Measurements from ENCODE around the gene SPG7. TPM values are rescaled to one million over a fixed set of nuclear protein-coding genes. Genes with fewer than 3 reads are reported as not detected.

The SPG7 gene
- polyA plus RNA-seq, 1 donor = 135 TPM

- Histone ChIP-seq H3K36me3 (ENCODE audit: control insufficient read depth, insufficient read depth, low read length) (peaks cover 3% of the 10 kb centered on the region), H3K4me3 (ENCODE audit: low read length) (no peak overlapping the region), H3K4me1 (ENCODE audit: control insufficient read depth, insufficient read depth, low read length) (peaks cover 9% of the 10 kb centered on the region), H3K27ac (ENCODE audit: low read length) (no peak overlapping the region), H3K27me3 (ENCODE audit: control insufficient read depth, insufficient read depth, low read length) (no peaks in the 10 kb centered on the region), H3K9me3 (ENCODE audit: control insufficient read depth, low read depth, low read length) (no peaks in the 10 kb centered on the region)
- WGBS (ENCODE audit: insufficient coverage, low lambda C conversion rate) = no CpG with 5 or more reads among the region's 3 CpGs
- DNase-seq = no peak
Observed at GRCh38 chr16:89495121-89495520, 13.1 kb upstream of the SPG7 start.

GRCh38 chr16:89498839-89499238, 9.4 kb upstream of the SPG7 start:
- Histone ChIP-seq H3K4me1 (ENCODE audit: control insufficient read depth, insufficient read depth, low read length) (peaks cover 15% of the 10 kb centered on the region), H3K27me3 (ENCODE audit: control insufficient read depth, insufficient read depth, low read length) (no peaks in the 10 kb centered on the region), H3K27ac (ENCODE audit: low read length) (no peak overlapping the region), H3K36me3 (ENCODE audit: control insufficient read depth, insufficient read depth, low read length) (peaks cover 3% of the 10 kb centered on the region), H3K9me3 (ENCODE audit: control insufficient read depth, low read depth, low read length) (no peaks in the 10 kb centered on the region), H3K4me3 (ENCODE audit: low read length) (no peak overlapping the region)
- WGBS (ENCODE audit: insufficient coverage, low lambda C conversion rate) = no CpG with 5 or more reads among the region's 10 CpGs
- no peak for DNase-seq

GRCh38 chr16:89499767-89500166, 8.4 kb upstream of the SPG7 start:
- Histone ChIP-seq H3K36me3 (ENCODE audit: control insufficient read depth, insufficient read depth, low read length) (peaks cover 3% of the 10 kb centered on the region), H3K4me3 (ENCODE audit: low read length) (no peak overlapping the region), H3K4me1 (ENCODE audit: control insufficient read depth, insufficient read depth, low read length) (peaks cover 15% of the 10 kb centered on the region), H3K27ac (ENCODE audit: low read length) (no peak overlapping the region), H3K9me3 (ENCODE audit: control insufficient read depth, low read depth, low read length) (no peaks in the 10 kb centered on the region), H3K27me3 (ENCODE audit: control insufficient read depth, insufficient read depth, low read length) (no peaks in the 10 kb centered on the region)
- DNase-seq = no peak
- no CpG with 5 or more reads among the region's 3 CpGs for WGBS (ENCODE audit: insufficient coverage, low lambda C conversion rate)

- Histone ChIP-seq H3K4me3 (ENCODE audit: low read length) (no peak overlapping the region), H3K27me3 (ENCODE audit: control insufficient read depth, insufficient read depth, low read length) (no peaks in the 10 kb centered on the region), H3K27ac (ENCODE audit: low read length) (peak overlapping the region; percentile 68), H3K4me1 (ENCODE audit: control insufficient read depth, insufficient read depth, low read length) (peaks cover 38% of the 10 kb centered on the region), H3K36me3 (ENCODE audit: control insufficient read depth, insufficient read depth, low read length) (peaks cover 3% of the 10 kb centered on the region), H3K9me3 (ENCODE audit: control insufficient read depth, low read depth, low read length) (no peaks in the 10 kb centered on the region)
- no CpG with 5 or more reads among the region's 21 CpGs for WGBS (ENCODE audit: insufficient coverage, low lambda C conversion rate)
- DNase-seq = peak; percentile 83 to 92
Observed at GRCh38 chr16:89502081-89502843, 5.9 kb upstream of the SPG7 start.

- H3K4me3 ChIP-seq (ENCODE audit: low read length) = no peak overlapping the region
- 60% methylated on average over 1 of the region's 7 CpGs for WGBS (ENCODE audit: insufficient coverage, low lambda C conversion rate)
- no peak for DNase-seq
Observed at GRCh38 chr16:89504091-89504490, 4.1 kb upstream of the SPG7 start.

GRCh38 chr16:89505204-89506112, 2.7 kb upstream of the SPG7 start:
- Histone ChIP-seq H3K9me3 (ENCODE audit: control insufficient read depth, low read depth, low read length) (no peaks in the 10 kb centered on the region), H3K36me3 (ENCODE audit: control insufficient read depth, insufficient read depth, low read length) (peaks cover 2% of the 10 kb centered on the region), H3K27ac (ENCODE audit: low read length) (peak overlapping the region; percentile 92), H3K4me1 (ENCODE audit: control insufficient read depth, insufficient read depth, low read length) (peaks cover 47% of the 10 kb centered on the region), H3K4me3 (ENCODE audit: low read length) (no peak overlapping the region), H3K27me3 (ENCODE audit: control insufficient read depth, insufficient read depth, low read length) (no peaks in the 10 kb centered on the region)
- no CpG with 5 or more reads among the region's 20 CpGs for WGBS (ENCODE audit: insufficient coverage, low lambda C conversion rate)
- peak; percentile 96 to 98 for DNase-seq

More at GRCh38 chr16:89504091-89504490, 4.1 kb upstream of the SPG7 start:
- no peak overlapping the region for H3K27ac ChIP-seq (ENCODE audit: low read length)
- H3K4me1 ChIP-seq (ENCODE audit: control insufficient read depth, insufficient read depth, low read length) = peaks cover 42% of the 10 kb centered on the region
- H3K9me3 ChIP-seq (ENCODE audit: control insufficient read depth, low read depth, low read length) = no peaks in the 10 kb centered on the region
- H3K36me3 ChIP-seq (ENCODE audit: control insufficient read depth, insufficient read depth, low read length) = no peaks in the 10 kb centered on the region
- H3K27me3 ChIP-seq (ENCODE audit: control insufficient read depth, insufficient read depth, low read length) = no peaks in the 10 kb centered on the region

- Histone ChIP-seq H3K36me3 (ENCODE audit: control insufficient read depth, insufficient read depth, low read length) (peaks cover 8% of the 10 kb centered on the region), H3K27ac (ENCODE audit: low read length) (peak overlapping the region; percentile 92), H3K4me1 (ENCODE audit: control insufficient read depth, insufficient read depth, low read length) (peaks cover 48% of the 10 kb centered on the region), H3K9me3 (ENCODE audit: control insufficient read depth, low read depth, low read length) (no peaks in the 10 kb centered on the region), H3K4me3 (ENCODE audit: low read length) (no peak overlapping the region), H3K27me3 (ENCODE audit: control insufficient read depth, insufficient read depth, low read length) (no peaks in the 10 kb centered on the region)
- DNase-seq = peak in 1 of 2 donors; percentile 32
- WGBS (ENCODE audit: insufficient coverage, low lambda C conversion rate) = no CpG with 5 or more reads among the region's 4 CpGs
Observed at GRCh38 chr16:89506113-89506504, 2.1 kb upstream of the SPG7 start.

- H3K27ac ChIP-seq (ENCODE audit: low read length) = peak overlapping the region; percentile 92
- WGBS (ENCODE audit: insufficient coverage, low lambda C conversion rate) = 60% methylated on average over 2 of the region's 15 CpGs
- H3K4me3 ChIP-seq (ENCODE audit: low read length) = peak overlapping the region; percentile 72
- no peaks in the 10 kb centered on the region for H3K9me3 ChIP-seq (ENCODE audit: control insufficient read depth, low read depth, low read length)
- DNase-seq = peak in 1 of 2 donors; percentile 17
- no peaks in the 10 kb centered on the region for H3K27me3 ChIP-seq (ENCODE audit: control insufficient read depth, insufficient read depth, low read length)
- peaks cover 14% of the 10 kb centered on the region for H3K36me3 ChIP-seq (ENCODE audit: control insufficient read depth, insufficient read depth, low read length)
- H3K4me1 ChIP-seq (ENCODE audit: control insufficient read depth, insufficient read depth, low read length) = peaks cover 48% of the 10 kb centered on the region
Observed at GRCh38 chr16:89506791-89507191, 1.4 kb upstream of the SPG7 start.

- Histone ChIP-seq H3K27me3 (ENCODE audit: control insufficient read depth, insufficient read depth, low read length) (no peaks in the 10 kb centered on the region), H3K4me3 (ENCODE audit: low read length) (peak overlapping the region; percentile 72), H3K4me1 (ENCODE audit: control insufficient read depth, insufficient read depth, low read length) (peaks cover 42% of the 10 kb centered on the region), H3K9me3 (ENCODE audit: control insufficient read depth, low read depth, low read length) (no peaks in the 10 kb centered on the region), H3K27ac (ENCODE audit: low read length) (peak overlapping the region; percentile 92), H3K36me3 (ENCODE audit: control insufficient read depth, insufficient read depth, low read length) (peaks cover 18% of the 10 kb centered on the region)
- DNase-seq = no peak
- WGBS (ENCODE audit: insufficient coverage, low lambda C conversion rate) = 55% methylated on average over 5 of the region's 42 CpGs
Observed at GRCh38 chr16:89507214-89507833, 879 bp upstream of the SPG7 start.

- Histone ChIP-seq H3K27ac (ENCODE audit: low read length) (no peak overlapping the region), H3K4me3 (ENCODE audit: low read length) (no peak overlapping the region), H3K9me3 (ENCODE audit: control insufficient read depth, low read depth, low read length) (no peaks in the 10 kb centered on the region), H3K4me1 (ENCODE audit: control insufficient read depth, insufficient read depth, low read length) (peaks cover 26% of the 10 kb centered on the region), H3K36me3 (ENCODE audit: control insufficient read depth, insufficient read depth, low read length) (peaks cover 38% of the 10 kb centered on the region), H3K27me3 (ENCODE audit: control insufficient read depth, insufficient read depth, low read length) (no peaks in the 10 kb centered on the region)
- DNase-seq = no peak
- WGBS (ENCODE audit: insufficient coverage, low lambda C conversion rate) = no CpG with 5 or more reads among the region's 9 CpGs
Observed at GRCh38 chr16:89510526-89510925, 2.3 kb downstream of the SPG7 start.

Data from large intestine (tissue), 3 donors.